HG03432 (cell line): ENCODE data around the gene FALEC.
"Not testable (repeated sequence)": the region's sequence is repeated elsewhere in the genome, so short reads cannot be mapped to it uniquely, and the experiment has no call there.

Source experiments
- ATAC-seq: cut with Tn5 transposase; IDR thresholded peaks from one replicate; pipeline ENCODE4 v1.9.1; 2021; ENCODE audit warnings: mild to moderate bottlenecking, moderate library complexity; ENCODE audit not compliant: unreplicated experiment

FALEC gene

DNA sequence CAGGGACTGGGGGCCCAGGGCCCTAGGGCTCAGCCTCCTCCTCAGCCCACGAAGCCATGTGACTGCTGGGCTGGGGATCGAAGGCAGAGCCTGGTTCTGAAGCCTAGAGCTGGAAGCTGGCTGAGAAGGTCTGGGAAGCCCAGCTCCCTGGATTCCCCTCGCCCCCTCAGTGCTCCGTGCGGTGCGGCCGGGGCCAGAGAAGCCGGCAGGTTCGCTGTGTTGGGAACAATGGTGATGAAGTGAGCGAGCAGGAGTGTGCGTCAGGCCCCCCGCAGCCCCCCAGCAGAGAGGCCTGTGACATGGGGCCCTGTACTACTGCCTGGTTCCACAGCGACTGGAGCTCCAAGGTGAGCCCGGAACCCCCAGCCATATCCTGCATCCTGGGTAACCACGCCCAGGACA, 42.8 kb downstream of the FALEC start:
- no peak for ATAC-seq

DNA sequence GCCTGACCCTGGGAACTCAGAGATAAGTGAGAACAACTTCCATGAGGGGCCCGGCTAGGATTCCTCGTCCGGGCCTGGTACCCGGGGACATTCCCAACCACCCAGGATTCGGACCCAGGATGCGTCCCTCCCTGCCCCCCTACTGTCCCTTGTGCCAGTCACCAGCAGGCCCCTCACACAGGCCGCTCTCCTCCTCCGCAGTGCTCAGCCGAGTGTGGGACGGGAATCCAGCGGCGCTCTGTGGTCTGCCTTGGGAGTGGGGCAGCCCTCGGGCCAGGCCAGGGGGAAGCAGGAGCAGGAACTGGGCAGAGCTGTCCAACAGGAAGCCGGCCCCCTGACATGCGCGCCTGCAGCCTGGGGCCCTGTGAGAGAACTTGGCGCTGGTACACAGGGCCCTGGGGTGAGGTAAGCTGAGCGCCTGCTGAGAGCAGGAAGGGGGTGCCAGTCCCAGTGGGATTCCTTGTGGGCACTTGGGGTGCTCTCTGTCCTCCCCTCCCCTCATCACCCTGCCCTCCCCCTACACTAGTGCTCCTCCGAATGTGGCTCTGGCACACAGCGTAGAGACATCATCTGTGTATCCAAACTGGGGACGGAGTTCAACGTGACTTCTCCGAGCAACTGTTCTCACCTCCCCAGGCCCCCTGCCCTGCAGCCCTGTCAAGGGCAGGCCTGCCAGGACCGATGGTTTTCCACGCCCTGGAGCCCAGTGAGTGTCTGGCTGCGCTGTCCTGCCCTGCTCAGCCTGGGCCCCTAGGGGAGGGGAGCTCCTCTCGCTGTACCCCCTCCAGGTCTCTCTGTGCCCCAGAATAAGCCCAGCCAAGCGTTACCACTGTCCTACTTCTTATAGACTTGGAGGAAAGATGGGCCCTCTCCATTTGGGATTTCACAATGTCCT, 43.5 kb downstream of the FALEC start:
- no peak for ATAC-seq

GRCh38 chr1:150559656-150560010, 44.1 kb downstream of the FALEC start:
- ATAC-seq: no peak

DNA sequence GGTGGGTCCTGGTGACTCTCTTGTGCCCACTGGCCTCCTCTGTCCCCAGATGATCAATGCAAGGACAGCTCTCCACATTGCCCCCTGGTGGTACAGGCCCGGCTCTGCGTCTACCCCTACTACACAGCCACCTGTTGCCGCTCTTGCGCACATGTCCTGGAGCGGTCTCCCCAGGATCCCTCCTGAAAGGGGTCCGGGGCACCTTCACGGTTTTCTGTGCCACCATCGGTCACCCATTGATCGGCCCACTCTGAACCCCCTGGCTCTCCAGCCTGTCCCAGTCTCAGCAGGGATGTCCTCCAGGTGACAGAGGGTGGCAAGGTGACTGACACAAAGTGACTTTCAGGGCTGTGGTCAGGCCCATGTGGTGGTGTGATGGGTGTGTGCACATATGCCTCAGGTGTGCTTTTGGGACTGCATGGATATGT, 44.5 kb downstream of the FALEC start:
- no peak for ATAC-seq

DNA sequence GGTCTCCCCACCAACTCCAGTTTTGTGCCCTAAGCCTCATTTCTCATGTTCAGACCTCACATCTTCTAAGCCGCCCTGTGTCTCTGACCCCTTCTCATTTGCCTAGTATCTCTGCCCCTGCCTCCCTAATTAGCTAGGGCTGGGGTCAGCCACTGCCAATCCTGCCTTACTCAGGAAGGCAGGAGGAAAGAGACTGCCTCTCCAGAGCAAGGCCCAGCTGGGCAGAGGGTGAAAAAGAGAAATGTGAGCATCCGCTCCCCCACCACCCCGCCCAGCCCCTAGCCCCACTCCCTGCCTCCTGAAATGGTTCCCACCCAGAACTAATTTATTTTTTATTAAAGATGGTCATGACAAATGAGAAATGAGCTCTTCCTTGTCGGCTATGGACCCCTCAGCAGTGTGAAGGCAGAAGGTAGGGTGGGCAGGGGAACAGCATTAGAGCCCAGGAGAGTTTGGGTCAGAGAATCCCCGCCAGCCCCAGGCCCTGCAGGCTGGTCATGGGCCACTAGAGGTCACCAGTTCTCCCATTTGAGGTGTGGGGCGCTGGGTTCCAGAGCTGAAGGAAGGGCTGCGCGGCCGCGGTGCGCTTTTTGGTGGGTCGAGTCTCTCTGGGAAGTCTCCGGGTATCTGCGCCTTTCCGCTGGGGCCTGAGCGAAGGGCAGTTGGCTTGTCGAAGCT, 45.2 kb downstream of the FALEC start:
- peak; percentile 33 for ATAC-seq

DNA sequence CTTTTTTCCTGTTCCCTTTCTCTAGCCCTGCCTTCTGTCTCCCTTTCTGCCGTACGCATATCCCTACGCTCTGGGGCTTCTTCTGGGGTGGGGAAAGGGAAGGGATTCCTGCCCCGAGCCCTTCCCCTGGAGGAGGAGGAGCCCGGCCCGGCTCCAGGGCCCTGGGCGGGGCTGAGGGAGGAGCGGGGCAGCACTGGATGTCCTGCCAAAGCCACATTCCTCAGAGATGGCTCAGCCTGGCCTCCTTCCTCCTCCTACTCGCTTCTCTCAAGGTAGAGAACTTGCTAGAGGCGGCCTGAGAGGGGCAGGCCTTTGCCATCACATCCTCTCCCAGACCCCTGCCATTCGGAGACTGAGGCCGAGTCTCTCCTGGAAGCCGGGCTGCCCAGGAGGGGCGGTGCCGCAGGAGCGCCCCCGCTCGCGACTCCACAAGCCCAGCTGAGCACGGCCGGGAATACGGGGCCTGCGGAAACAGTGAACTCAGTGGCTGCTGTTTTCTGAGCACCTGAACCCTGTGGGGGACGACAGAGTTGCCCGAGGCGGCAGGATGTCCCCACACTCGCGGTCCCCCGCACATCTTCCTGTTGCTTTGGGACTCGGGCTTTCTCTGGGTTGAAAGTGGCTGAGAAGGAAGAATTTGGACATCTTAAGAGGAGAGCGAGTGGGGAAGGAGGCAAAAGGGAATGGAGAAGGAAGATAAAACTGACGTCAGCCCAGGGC, 45.9 kb downstream of the FALEC start:
- ATAC-seq: peak; percentile 22

- peak; percentile 38 for ATAC-seq
Measured at GRCh38 chr1:150561974-150562445, 46.5 kb downstream of the FALEC start.

DNA sequence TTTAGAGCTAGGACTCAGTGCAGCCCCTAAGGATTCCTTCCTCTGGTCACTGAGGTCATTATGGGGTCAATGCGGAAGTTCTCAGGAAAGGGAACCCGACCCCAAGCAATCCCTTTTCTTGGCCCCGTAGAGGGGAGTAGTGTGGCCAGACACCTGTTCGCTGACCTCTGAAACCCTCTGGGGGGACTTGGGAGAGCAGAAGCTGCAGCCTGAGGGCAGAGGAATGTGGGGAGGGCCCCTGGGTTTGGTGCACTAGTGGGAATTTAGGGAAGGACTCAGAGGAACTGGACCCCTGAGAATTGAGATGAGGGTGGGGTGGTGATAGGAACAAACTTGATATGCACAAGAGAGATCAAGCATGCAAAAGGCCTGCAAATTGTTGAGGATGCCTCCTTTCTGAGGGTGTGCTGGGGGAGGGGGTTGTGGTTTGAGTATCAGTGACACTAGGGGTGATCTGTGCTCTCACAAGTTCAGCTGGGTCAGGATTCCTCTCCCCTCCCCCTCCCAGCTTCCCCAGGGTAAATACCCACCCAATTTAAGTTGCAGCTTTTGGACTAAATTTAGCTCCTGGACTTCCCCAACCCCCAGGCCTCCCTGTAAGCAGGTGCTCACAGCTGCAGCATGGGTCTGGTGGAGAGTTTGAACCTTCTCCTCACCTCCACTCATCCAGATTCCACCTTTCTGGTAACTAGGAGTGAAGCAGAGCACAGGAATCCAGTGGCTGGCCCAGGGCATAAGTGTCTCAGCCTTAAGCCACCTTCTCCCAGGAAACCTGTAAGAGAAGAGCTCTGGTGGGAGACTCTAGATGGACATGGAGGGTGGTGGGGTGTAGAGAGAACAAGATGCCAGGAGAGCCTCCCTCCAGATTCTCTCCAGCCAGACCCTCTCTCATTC, 47.1 kb downstream of the FALEC start:
- peak; percentile 43 for ATAC-seq

GRCh38 chr1:150563340-150564038, 47.9 kb downstream of the FALEC start:
- ATAC-seq: no peak

- no peak for ATAC-seq
Measured at GRCh38 chr1:150564051-150564991, 48.8 kb downstream of the FALEC start.

DNA sequence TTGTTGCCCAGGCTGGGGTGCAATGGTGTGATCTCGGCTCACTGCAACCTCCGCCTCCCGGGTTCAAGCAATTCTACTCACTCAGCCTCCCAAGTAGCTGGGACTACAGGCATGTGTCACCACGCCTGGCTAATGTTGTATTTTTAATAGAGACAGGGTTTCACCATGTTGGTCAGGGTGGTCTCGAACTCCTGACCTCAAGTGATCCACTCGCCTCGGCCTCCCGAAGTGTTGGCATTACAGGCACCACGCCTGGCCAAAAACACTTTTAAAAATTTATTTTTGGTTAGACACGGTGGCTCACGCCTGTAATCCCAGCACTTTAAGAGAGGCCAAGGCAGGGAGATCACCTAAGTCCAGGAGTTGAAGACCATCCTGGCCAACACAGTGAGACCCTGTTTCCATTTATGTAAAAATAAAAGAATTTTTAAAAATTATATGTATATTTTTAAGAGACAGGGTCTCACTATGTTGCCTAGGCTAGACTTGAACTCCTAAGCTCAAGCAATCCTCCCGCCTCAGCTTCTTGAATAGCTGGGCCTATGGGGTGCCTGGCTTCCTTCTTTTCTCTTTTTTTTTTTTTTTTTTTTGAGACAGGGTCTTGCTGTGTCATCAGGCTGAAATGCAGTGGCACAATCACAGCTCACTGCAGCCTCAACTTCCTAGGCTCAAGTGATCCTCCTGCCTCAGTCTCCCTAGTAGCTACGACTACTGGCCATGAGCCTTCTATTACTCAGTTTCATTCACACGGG, 49.9 kb downstream of the FALEC start:
- not testable (repeated sequence) for ATAC-seq

- no peak for ATAC-seq
Measured at GRCh38 chr1:150566589-150567340, 51.2 kb downstream of the FALEC start.

- ATAC-seq: peak; percentile 36
Measured at GRCh38 chr1:150567341-150567716, 51.8 kb downstream of the FALEC start.

- ATAC-seq: peak; percentile 17
Measured at GRCh38 chr1:150567717-150568593, 52.4 kb downstream of the FALEC start.

- no peak for ATAC-seq
Measured at GRCh38 chr1:150568594-150568966, 53.0 kb downstream of the FALEC start.

- ATAC-seq: no peak
Measured at GRCh38 chr1:150572918-150573647, 57.5 kb downstream of the FALEC start.
